DOHH2 (cell line): ENCODE data around the gene PMF1.

Experiments used
- H3F3A ChIP-seq: fragments of 200-600 bp; sonication (generic), shearing (Covaris generic); 2 replicates; pipeline ENCODE4 v1.6.0; 2016; ENCODE audit warnings: antibody characterized with exemption, mild to moderate bottlenecking; ENCODE audit not compliant: control insufficient read depth, insufficient read depth
- H3K27ac ChIP-seq: fragments of 200-600 bp; sonication (generic); 2 replicates; pipeline ENCODE4 v1.5.1; 2014; ENCODE audit warnings: low read depth, mild to moderate bottlenecking, low read length, moderate library complexity
- H3K27me3 ChIP-seq: fragments of 200-600 bp; sonication (generic); 2 replicates; pipeline ENCODE4 v1.6.1; 2014; ENCODE audit warnings: mild to moderate bottlenecking, low read length, mixed read lengths; ENCODE audit not compliant: control insufficient read depth
- H3K36me3 ChIP-seq: fragments of 200-600 bp; sonication (generic); 2 replicates; pipeline ENCODE4 v1.6.1; 2014; ENCODE audit warnings: mild to moderate bottlenecking, low read length, moderate library complexity, mixed read lengths; ENCODE audit not compliant: control insufficient read depth
- H3K4me1 ChIP-seq: fragments of 200-600 bp; sonication (generic); 2 replicates; pipeline ENCODE4 v1.6.1; 2014; ENCODE audit warnings: mild to moderate bottlenecking, low read length, mixed read lengths; ENCODE audit not compliant: control insufficient read depth
- H3K4me2 ChIP-seq: fragments of 200-600 bp; sonication (generic); 2 replicates; pipeline ENCODE4 v1.6.0; 2014; ENCODE audit warnings: mild to moderate bottlenecking, low read length, moderate library complexity
- H3K4me3 ChIP-seq: fragments of 200-600 bp; sonication (generic); 2 replicates; pipeline ENCODE4 v1.5.1; 2014; ENCODE audit warnings: mild to moderate bottlenecking, low read length, mixed read lengths
- H3K79me2 ChIP-seq: fragments of 200-600 bp; sonication (generic); 2 replicates; pipeline ENCODE4 v1.6.1; 2014; ENCODE audit warnings: mild to moderate bottlenecking, low read length, mixed read lengths; ENCODE audit not compliant: control insufficient read depth
- H3K9me2 ChIP-seq: fragments of 200-600 bp; sonication (generic); replicated peaks from 2 replicates; pipeline ENCODE4 v1.6.1; 2014; ENCODE audit warnings: mild to moderate bottlenecking, low read length, mixed read lengths; ENCODE audit not compliant: control insufficient read depth
- H3K9me3 ChIP-seq: fragments of 200-600 bp; sonication (generic); 2 replicates; pipeline ENCODE4 v1.6.1; 2014; ENCODE audit warnings: antibody characterized with exemption, low read length, mixed read lengths; ENCODE audit not compliant: control insufficient read depth, insufficient read depth
- H4K20me1 ChIP-seq: fragments of 200-600 bp; sonication (generic); 2 replicates; pipeline ENCODE4 v1.6.0; 2014; ENCODE audit warnings: low read depth, mild to moderate bottlenecking, antibody characterized with exemption, low read length, moderate library complexity; ENCODE audit not compliant: control insufficient read depth, insufficient read depth
- EZH2phosphoT487 ChIP-seq: fragments of 200-600 bp; sonication (generic); IDR thresholded peaks from 2 replicates; pipeline ENCODE4 v1.6.1; 2017; ENCODE audit warnings: borderline replicate concordance, mild to moderate bottlenecking, antibody characterized with exemption, low read length, moderate library complexity, mixed read lengths
- TF ChIP-seq, protein P1 (sequence below): fragments of 200-600 bp; sonication (generic); IDR thresholded peaks from one replicate; pipeline ENCODE4 v1.5.1; 2014; ENCODE audit warnings: antibody characterized with exemption, mild to moderate bottlenecking, low read depth, low read length; ENCODE audit not compliant: poor library complexity, severe bottlenecking

Gene PMF1

DNA sequence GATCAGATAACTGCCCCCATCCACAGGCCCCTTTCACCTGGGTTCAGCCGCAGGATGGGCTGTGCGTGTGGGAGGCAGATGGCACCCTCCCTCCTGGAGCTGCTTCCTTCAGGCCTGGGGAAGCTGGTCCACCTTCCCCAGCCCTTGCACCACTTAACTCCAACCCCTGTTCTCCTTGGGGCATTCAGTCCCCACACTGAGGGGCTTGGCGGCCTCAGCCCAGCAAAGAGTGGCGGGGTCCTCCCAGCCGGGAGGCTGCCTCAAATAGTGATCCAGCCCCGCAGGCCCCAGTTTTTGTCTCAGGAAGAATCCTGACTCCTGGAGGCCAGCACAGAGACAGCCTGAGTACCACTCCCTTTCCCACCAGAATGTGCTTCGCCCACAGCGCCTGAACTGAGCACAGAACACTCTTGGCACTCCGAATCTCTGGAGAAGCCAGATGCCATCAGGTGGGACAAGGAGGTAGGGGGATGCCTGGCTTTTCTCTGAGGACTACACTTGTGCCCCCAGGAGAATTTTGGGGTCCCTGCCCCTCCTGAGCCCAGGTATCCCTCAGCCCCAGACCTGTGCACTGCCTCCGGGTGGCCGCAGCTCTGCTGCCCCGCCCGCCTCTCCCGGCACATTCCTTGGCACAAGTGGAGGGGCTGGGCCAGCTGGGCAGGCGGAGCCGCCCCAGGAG is 34.1 kb downstream of the PMF1 start:
- no peak overlapping the region; the same call in 1 of the 2 replicates for H3K4me2 ChIP-seq

DNA sequence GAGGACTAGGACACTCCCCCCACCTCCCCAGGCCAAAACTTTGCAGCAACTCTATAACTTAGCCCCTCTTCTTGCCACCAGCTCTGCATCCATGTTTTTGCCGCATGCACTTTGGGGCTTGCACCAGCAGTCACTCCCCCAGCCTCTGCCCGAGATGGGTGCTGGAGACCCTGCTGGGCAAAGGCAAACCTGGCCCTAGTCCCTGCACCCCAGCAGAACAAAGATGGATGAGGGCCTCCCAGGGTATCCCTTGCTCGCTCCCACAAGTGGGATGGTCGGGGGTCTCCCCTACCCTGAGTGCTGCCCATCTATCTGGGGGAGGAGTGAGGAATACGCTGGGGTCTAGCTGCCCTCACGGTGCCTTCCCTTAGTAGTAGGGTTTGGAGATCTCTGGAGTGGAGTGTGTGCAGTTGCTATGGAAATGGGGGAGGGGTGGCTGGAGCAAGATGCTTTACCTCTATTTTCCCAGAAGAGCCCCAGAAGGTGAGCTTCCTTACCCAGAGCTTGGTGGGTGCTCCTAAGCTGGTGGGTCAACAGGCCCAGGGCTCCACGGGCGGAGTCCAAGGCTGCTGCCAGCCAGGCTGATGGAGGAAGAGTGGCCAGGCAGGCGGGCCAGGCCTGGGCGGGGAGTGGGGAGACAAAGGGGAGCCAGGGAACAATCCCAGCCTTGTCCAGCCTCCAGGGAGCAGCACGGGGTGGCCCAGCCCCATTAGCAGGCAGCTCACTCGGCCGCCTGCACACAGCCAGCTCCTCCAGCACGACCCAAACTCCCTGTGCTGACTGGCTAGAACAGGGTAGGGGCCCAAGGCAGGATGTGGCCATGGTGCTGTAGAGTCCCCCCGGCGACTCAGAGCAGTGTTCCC is 34.9 kb downstream of the PMF1 start, which contains the start of gene PAQR6:
PAQR6 (minus strand) TSS at position 597 of the 863 bp plus-strand sequence. CDS start 1,325 bp downstream, outside the sequence.
- no peak within 1 kb of the TSS for H3K4me2 ChIP-seq
- no peaks in the 10 kb centered on the region for H3K79me2 ChIP-seq
- peaks cover 35% of the 10 kb centered on the region for H3K36me3 ChIP-seq

More for the DNA sequence above, 34.1 kb downstream of the PMF1 start:
- Histone ChIP-seq H3K79me2 (no peaks in the 10 kb centered on the region), H3F3A (peaks cover 6% of the 10 kb centered on the region), H3K9me3 (no peaks in the 10 kb centered on the region), H3K27me3 (peaks cover 11% of the 10 kb centered on the region), H3K4me3 (no peak overlapping the region), H3K9me2 (no peaks in the 10 kb centered on the region), H4K20me1 (no peaks in the 10 kb centered on the region), H3K36me3 (peaks cover 27% of the 10 kb centered on the region), H3K27ac (no peak overlapping the region), H3K4me1 (peaks cover 18% of the 10 kb centered on the region)
- TF ChIP-seq, protein P1, sequence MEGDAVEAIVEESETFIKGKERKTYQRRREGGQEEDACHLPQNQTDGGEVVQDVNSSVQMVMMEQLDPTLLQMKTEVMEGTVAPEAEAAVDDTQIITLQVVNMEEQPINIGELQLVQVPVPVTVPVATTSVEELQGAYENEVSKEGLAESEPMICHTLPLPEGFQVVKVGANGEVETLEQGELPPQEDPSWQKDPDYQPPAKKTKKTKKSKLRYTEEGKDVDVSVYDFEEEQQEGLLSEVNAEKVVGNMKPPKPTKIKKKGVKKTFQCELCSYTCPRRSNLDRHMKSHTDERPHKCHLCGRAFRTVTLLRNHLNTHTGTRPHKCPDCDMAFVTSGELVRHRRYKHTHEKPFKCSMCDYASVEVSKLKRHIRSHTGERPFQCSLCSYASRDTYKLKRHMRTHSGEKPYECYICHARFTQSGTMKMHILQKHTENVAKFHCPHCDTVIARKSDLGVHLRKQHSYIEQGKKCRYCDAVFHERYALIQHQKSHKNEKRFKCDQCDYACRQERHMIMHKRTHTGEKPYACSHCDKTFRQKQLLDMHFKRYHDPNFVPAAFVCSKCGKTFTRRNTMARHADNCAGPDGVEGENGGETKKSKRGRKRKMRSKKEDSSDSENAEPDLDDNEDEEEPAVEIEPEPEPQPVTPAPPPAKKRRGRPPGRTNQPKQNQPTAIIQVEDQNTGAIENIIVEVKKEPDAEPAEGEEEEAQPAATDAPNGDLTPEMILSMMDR: no peak
- no peak for TF ChIP-seq EZH2phosphoT487

DNA sequence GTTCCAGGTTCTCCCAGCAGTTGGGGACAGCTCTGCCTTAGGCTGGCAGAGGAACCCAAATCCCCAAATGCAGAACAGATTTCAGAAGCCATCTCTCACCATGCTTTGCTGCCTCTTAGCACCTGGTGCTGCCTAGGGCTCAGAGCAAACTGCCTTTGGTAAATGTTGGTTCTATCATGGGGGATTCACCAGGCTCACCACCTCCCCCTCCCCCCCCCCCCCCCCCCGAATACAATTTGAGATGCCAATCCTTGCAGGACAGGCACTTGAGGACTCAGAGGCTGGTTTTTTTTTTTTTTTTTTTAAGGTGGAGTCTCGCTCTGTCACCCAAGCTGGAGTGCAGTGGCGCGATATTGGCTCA is 35.5 kb downstream of the PMF1 start:
- Histone ChIP-seq H3K9me2 (no peaks in the 10 kb centered on the region), H3K4me3 (no peak overlapping the region), H3K27ac (no peak overlapping the region), H3K4me2 (no peak overlapping the region), H3K4me1 (peaks cover 18% of the 10 kb centered on the region), H3K9me3 (no peaks in the 10 kb centered on the region), H3K79me2 (no peaks in the 10 kb centered on the region), H3K27me3 (peaks cover 11% of the 10 kb centered on the region), H3F3A (peaks cover 6% of the 10 kb centered on the region), H4K20me1 (no peaks in the 10 kb centered on the region), H3K36me3 (peaks cover 41% of the 10 kb centered on the region)
- TF ChIP-seq EZH2phosphoT487: no peak
- TF ChIP-seq, protein P1: no peak

More for the DNA sequence above, 34.9 kb downstream of the PMF1 start, which contains the start of gene PAQR6:
- Histone ChIP-seq H3K9me2 (no peaks in the 10 kb centered on the region), H4K20me1 (no peaks in the 10 kb centered on the region), H3K9me3 (no peaks in the 10 kb centered on the region), H3K27me3 (peaks cover 11% of the 10 kb centered on the region), H3K4me1 (peaks cover 18% of the 10 kb centered on the region), H3K27ac (no peak within 1 kb of the TSS), H3F3A (peaks cover 6% of the 10 kb centered on the region), H3K4me3 (no peak within 1 kb of the TSS)
- TF ChIP-seq EZH2phosphoT487: no peak
- TF ChIP-seq, protein P1: no peak
